ENCODE results near the gene ARHGAP8.

ARHGAP8 gene

GRCh38 chr22:44807915-44808690 is 55.7 kb downstream of the ARHGAP8 start:
- ATAC-seq (replicated peaks; ENCODE audit: extremely low read depth, poor library complexity, severe bottlenecking) (no peak), DNase-seq (ENCODE audit: low spot score in 2 of 2) (no peak)
- H3K27me3 Mint-ChIP-seq = peaks cover 16% of the 10 kb centered on the region
- H3K4me3 Mint-ChIP-seq = no peak overlapping the region
- no peak overlapping the region for H3K27ac Mint-ChIP-seq (ENCODE audit: low read depth)
- H3K9me3 Mint-ChIP-seq = no peaks in the 10 kb centered on the region
- peaks cover 11% of the 10 kb centered on the region for H3K36me3 Mint-ChIP-seq (ENCODE audit: insufficient read depth)
- peaks cover 5% of the 10 kb centered on the region for H3K4me1 Mint-ChIP-seq

DNA sequence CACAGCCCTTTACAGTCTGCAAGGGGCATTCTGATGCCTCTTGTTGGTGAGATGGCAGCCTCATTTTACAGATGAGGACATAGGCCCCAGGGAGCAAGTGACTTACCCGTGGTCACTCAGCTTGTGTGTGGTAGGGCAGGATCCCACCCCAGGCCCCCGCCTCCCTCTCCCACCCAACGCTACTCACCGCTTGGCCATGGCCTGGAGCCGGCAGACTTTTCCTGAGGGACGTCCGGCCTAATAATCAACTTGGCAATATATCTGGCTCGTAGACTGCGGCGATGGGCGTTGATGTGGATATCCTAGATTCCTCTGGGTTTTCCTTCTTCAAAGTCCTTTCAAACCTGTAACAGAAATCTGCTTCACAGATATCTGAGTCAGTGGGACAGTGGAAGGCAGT is 57.1 kb downstream of the ARHGAP8 start:
- ATAC-seq (replicated peaks; ENCODE audit: extremely low read depth, poor library complexity, severe bottlenecking) (no peak), DNase-seq (ENCODE audit: low spot score in 2 of 2) (no peak)
- peaks cover 7% of the 10 kb centered on the region for H3K27me3 Mint-ChIP-seq
- no peaks in the 10 kb centered on the region for H3K9me3 Mint-ChIP-seq
- H3K4me3 Mint-ChIP-seq = no peak overlapping the region
- H3K27ac Mint-ChIP-seq (ENCODE audit: low read depth) = no peak overlapping the region
- peaks cover 5% of the 10 kb centered on the region for H3K4me1 Mint-ChIP-seq
- H3K36me3 Mint-ChIP-seq (ENCODE audit: insufficient read depth) = peaks cover 11% of the 10 kb centered on the region

DNA sequence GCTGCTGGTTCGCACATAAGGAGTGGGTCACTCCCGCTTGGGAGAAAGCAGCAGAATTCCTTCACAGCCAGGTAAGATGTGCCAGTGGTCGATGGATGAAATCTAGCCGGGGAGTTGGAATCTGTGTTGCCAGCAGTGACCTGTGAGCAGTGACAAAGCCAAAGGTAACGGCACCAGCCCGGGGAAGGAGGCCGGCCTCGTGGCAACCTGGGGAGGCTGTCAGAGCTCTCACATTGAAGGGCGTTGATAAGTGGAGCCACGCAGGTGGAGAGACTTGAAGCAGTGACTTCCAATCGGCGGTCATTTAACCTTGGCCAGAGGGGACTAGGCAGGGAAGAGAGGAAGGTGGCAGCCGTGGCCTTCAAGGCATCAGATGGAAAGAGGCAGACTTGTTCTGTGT is 58.8 kb downstream of the ARHGAP8 start:
- Mint-ChIP-seq H3K27ac (ENCODE audit: low read depth) (peak overlapping the region; percentile 76), H3K36me3 (ENCODE audit: insufficient read depth) (peaks cover 12% of the 10 kb centered on the region), H3K27me3 (no peaks in the 10 kb centered on the region), H3K4me1 (peaks cover 5% of the 10 kb centered on the region), H3K9me3 (no peaks in the 10 kb centered on the region), H3K4me3 (no peak overlapping the region)
- no peak for ATAC-seq (replicated peaks; ENCODE audit: extremely low read depth, poor library complexity, severe bottlenecking)
- no peak for DNase-seq (ENCODE audit: low spot score in 2 of 2)

DNA sequence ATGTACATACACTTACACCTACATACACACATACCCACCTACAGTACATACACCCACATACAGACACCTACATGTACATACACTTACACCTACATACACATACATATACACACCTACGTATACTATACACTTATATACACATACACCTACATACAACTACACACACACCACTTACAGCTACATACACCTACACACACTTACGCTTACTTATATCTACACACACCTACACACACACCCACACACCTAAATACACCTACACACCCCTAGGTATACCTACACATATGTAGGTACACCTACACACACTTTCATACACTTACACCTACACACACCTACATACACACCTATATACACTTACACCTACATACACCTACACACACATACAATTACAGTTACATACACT is 61.0 kb downstream of the ARHGAP8 start:
- H3K9me3 Mint-ChIP-seq = no peaks in the 10 kb centered on the region
- no peak overlapping the region for H3K4me3 Mint-ChIP-seq
- H3K36me3 Mint-ChIP-seq (ENCODE audit: insufficient read depth) = peaks cover 11% of the 10 kb centered on the region
- H3K4me1 Mint-ChIP-seq = peaks cover under 1% of the 10 kb centered on the region
- DNase-seq (ENCODE audit: low spot score in 2 of 2) = no peak
- H3K27me3 Mint-ChIP-seq = no peaks in the 10 kb centered on the region
- no peak for ATAC-seq (replicated peaks; ENCODE audit: extremely low read depth, poor library complexity, severe bottlenecking)
- no peak overlapping the region for H3K27ac Mint-ChIP-seq (ENCODE audit: low read depth)

- Mint-ChIP-seq H3K27me3 (no peaks in the 10 kb centered on the region), H3K9me3 (no peaks in the 10 kb centered on the region), H3K4me3 (no peak overlapping the region), H3K36me3 (ENCODE audit: insufficient read depth) (peaks cover 11% of the 10 kb centered on the region), H3K4me1 (no peaks in the 10 kb centered on the region), H3K27ac (ENCODE audit: low read depth) (no peak overlapping the region)
- ATAC-seq (replicated peaks; ENCODE audit: extremely low read depth, poor library complexity, severe bottlenecking) = no peak
- no peak for DNase-seq (ENCODE audit: low spot score in 2 of 2)
Measured at GRCh38 chr22:44814266-44815098, 62.1 kb downstream of the ARHGAP8 start.

- Mint-ChIP-seq H3K4me3 (no peak overlapping the region), H3K36me3 (ENCODE audit: insufficient read depth) (peaks cover 11% of the 10 kb centered on the region), H3K27me3 (no peaks in the 10 kb centered on the region), H3K9me3 (no peaks in the 10 kb centered on the region), H3K27ac (ENCODE audit: low read depth) (no peak overlapping the region), H3K4me1 (no peaks in the 10 kb centered on the region)
- ATAC-seq (replicated peaks; ENCODE audit: extremely low read depth, poor library complexity, severe bottlenecking) (no peak), DNase-seq (ENCODE audit: low spot score in 2 of 2) (no peak)
Measured at GRCh38 chr22:44815099-44816070, 63.0 kb downstream of the ARHGAP8 start.

- Mint-ChIP-seq H3K9me3 (no peaks in the 10 kb centered on the region), H3K27ac (ENCODE audit: low read depth) (no peak overlapping the region), H3K4me1 (no peaks in the 10 kb centered on the region), H3K36me3 (ENCODE audit: insufficient read depth) (peaks cover 7% of the 10 kb centered on the region), H3K4me3 (no peak overlapping the region), H3K27me3 (no peaks in the 10 kb centered on the region)
- DNase-seq (ENCODE audit: low spot score in 2 of 2) (no peak), ATAC-seq (replicated peaks; ENCODE audit: extremely low read depth, poor library complexity, severe bottlenecking) (no peak)
Measured at GRCh38 chr22:44816141-44816540, 63.8 kb downstream of the ARHGAP8 start.

- ATAC-seq (replicated peaks; ENCODE audit: extremely low read depth, poor library complexity, severe bottlenecking) = no peak
- no peaks in the 10 kb centered on the region for H3K9me3 Mint-ChIP-seq
- no peaks in the 10 kb centered on the region for H3K4me1 Mint-ChIP-seq
- peaks cover 11% of the 10 kb centered on the region for H3K27me3 Mint-ChIP-seq
- no peak overlapping the region for H3K27ac Mint-ChIP-seq (ENCODE audit: low read depth)
- no peak overlapping the region for H3K4me3 Mint-ChIP-seq
- no peak for DNase-seq (ENCODE audit: low spot score in 2 of 2)
- peaks cover 6% of the 10 kb centered on the region for H3K36me3 Mint-ChIP-seq (ENCODE audit: insufficient read depth)
Measured at GRCh38 chr22:44818727-44819126, 66.4 kb downstream of the ARHGAP8 start.

- Mint-ChIP-seq H3K9me3 (no peaks in the 10 kb centered on the region), H3K27ac (ENCODE audit: low read depth) (no peak overlapping the region), H3K4me1 (no peaks in the 10 kb centered on the region), H3K36me3 (ENCODE audit: insufficient read depth) (peaks cover 2% of the 10 kb centered on the region), H3K27me3 (peaks cover 12% of the 10 kb centered on the region), H3K4me3 (no peak overlapping the region)
- no peak for DNase-seq (ENCODE audit: low spot score in 2 of 2)
- ATAC-seq (replicated peaks; ENCODE audit: extremely low read depth, poor library complexity, severe bottlenecking) = no peak
Measured at GRCh38 chr22:44819966-44820631, 67.7 kb downstream of the ARHGAP8 start.

- no peak overlapping the region for H3K4me3 Mint-ChIP-seq
- H3K36me3 Mint-ChIP-seq (ENCODE audit: insufficient read depth) = peaks cover 6% of the 10 kb centered on the region
- DNase-seq (ENCODE audit: low spot score in 2 of 2) (no peak), ATAC-seq (replicated peaks; ENCODE audit: extremely low read depth, poor library complexity, severe bottlenecking) (no peak)
- no peaks in the 10 kb centered on the region for H3K4me1 Mint-ChIP-seq
- H3K27ac Mint-ChIP-seq (ENCODE audit: low read depth) = no peak overlapping the region
- H3K27me3 Mint-ChIP-seq = peaks cover 18% of the 10 kb centered on the region
- H3K9me3 Mint-ChIP-seq = no peaks in the 10 kb centered on the region
Measured at GRCh38 chr22:44821741-44822475, 69.5 kb downstream of the ARHGAP8 start.

DNA sequence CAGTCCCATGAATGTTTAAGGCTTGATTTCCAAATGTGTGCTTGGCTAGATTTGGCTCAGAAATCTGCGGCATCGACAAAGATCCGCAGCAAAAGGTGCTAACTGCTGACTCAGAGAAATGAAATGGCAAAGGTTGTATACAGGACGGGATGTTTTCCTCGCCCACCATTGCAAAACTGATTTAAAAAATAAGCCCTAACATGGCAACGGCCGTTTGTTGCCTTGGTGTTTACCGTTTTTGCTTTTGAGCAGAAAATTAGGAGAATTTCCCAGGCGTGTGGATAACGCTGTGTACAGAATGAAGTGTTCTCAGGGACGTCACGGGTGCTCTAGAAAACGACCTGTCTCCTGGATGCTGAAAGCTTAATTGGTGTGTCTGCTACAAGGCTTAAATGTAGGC is 70.2 kb downstream of the ARHGAP8 start:
- Mint-ChIP-seq H3K27me3 (peaks cover 24% of the 10 kb centered on the region), H3K9me3 (no peaks in the 10 kb centered on the region), H3K4me1 (no peaks in the 10 kb centered on the region), H3K27ac (ENCODE audit: low read depth) (no peak overlapping the region), H3K4me3 (no peak overlapping the region), H3K36me3 (ENCODE audit: insufficient read depth) (peaks cover 7% of the 10 kb centered on the region)
- DNase-seq (ENCODE audit: low spot score in 2 of 2) (no peak), ATAC-seq (replicated peaks; ENCODE audit: extremely low read depth, poor library complexity, severe bottlenecking) (no peak)

Data from central memory CD8-positive, alpha-beta T cell (primary cell).